GM10847 (cell line): ENCODE data around the gene SFRP5.

Experiments
- POLR2A ChIP-seq: IDR thresholded peaks from 2 replicates; pipeline ENCODE4 v1.6.1; 2011; ENCODE audit not compliant: insufficient read length; ENCODE audit errors: extremely low read depth

SFRP5 gene

DNA sequence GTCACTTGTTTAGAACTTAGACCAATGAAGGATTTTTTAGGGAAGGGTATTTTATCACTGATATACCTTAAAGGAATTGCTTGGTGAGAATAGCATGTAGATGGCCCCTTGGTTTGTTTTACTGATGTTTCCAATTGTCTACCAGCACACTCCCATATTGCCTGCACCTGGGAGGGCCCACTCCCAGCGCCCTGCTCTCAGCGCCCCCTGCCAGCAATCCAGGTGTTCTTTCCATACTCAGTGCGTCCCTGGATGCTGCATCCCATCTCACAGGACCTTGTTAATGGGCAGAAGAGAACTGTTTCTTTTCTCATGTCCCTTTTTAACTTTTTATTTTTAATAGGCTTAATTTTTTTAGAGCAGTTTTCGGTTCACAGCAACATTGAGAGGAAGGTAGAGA, 24.1 kb upstream of the SFRP5 start:
- TF ChIP-seq POLR2A = no peak

DNA sequence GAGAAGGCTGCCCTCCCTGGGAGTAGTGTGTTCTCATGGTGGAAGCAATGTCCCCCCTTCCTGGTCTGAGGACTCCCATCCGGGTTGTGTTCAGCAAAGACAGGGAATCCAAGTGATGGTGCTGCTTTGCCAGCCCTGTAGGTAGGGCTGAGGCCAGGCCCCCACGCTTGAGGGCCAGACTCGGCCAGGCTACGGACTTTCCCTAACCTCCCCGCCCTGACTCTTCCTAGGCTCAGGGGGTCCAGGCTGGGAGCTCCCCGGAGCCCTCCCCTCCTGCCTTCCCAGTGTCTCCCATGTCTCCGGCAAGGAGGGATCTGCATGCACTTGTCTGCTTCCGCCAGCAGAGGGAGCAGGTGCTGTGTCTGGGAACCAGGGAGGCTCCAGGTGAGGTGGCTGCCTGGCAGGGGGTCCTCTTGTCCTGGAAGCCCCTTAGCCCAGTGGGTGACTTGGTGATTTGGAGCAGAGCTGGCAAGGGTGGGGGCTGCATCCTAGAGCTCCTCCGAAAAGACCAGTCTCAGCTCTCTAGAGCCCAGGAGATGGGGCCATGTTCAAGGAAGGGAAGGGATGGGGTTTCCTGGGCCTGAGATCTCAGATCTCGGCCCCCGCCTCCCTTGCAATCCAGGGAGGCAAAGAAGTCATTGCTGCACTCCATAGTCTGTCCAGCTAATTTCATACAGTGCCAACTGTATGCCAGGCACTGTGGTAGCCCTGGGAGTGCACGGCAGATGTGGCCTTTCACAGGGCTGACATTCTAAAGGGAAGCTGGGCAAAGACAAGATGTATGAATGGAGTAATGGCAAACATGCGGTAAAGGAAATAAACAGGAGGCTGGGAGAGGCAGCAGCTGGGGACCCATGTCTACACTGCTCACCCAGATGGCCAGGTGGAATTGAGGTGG, 20.3 kb upstream of the SFRP5 start:
- no peak for TF ChIP-seq POLR2A

DNA sequence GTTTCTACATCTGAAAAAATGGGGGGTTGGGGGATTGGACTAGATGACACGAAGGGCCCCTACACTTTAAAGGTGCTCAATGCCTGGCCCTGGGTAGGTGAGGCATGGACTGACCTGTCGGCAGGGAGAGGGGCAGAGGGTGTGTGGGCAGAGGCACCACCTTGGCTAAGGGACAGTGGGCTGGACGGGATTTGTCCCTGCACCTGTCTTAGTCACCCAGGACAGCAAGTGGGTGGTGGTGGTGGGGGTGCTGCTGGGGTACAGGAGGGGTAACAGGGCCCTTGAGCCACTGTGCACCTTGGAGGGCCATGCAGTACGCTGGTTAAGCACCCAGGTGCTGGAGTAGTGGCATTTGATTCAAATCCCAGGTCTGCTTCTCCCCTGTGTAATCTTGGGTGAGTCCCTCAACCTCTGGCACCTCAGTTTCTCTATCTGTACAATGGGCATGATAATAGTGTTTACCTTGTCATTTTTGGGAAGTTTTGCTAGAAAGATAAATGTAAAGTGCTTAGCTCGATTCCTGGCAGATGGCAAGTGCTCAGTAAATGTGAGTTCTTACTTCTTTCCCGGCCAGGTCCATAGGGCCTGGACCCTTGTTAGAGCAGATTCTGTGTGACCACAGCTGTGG, 18.1 kb upstream of the SFRP5 start:
- TF ChIP-seq POLR2A = no peak

DNA sequence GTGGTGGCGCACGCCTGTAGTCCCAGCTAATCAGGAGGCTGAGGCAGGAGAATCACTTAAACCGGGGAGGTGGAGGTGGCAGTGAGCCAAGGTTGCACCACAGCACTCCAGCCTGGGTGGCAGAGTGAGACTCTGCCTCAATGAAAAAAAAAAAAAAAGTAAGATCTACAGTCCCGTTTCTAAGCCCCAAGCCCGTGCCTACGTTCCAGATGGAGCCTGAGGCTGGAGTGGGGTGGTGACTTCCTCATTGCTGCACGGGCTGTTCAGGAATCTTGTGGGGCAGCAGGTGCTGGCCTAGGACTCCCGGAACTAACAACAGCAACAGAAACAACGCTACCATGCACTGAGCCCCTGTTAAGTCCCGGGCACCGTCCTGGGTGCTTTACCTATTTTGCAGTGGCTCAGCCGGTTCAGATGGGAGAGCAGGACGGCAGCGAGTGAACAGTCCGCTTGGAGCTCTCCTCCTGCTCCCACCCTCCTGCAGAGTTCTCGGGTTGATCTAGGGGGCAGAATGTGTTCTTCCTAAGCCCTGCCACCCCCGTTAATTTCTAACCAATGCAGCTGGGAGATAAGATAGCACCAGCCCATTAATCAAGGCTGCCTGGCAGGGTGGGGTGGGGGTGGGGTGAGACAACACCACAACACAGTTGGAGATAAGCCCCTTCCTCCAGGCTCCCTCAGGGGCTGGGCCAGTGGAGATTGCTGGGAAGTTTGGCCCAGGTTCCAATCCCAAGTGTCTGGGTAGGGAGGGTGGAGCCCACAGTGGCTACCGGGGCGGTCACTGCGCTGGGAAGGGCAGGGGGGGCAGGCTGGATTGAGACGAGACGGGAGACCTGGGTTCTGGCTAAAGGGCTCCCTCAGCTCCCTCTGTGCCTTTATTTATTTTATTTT, 17.0 kb upstream of the SFRP5 start:
- TF ChIP-seq POLR2A = no peak

DNA sequence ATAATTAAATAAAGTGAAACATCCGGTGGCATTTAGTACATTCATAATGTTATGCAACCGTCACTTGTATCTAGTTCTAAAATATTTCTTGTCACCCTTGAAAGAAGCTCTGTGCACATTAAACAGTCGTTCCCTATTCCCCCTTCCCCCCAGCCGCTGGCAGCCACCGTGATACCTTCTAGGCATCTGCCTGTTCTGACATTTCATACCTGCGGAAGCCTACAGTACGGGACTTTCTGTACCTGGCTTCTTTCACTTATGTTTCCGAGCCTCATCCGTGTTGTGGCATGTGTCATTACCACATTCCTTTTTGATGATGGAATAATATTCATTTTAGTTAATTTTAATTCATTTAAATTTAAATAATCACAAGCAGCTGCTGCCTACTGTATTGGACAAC, 13.9 kb upstream of the SFRP5 start:
- no peak for TF ChIP-seq POLR2A

DNA sequence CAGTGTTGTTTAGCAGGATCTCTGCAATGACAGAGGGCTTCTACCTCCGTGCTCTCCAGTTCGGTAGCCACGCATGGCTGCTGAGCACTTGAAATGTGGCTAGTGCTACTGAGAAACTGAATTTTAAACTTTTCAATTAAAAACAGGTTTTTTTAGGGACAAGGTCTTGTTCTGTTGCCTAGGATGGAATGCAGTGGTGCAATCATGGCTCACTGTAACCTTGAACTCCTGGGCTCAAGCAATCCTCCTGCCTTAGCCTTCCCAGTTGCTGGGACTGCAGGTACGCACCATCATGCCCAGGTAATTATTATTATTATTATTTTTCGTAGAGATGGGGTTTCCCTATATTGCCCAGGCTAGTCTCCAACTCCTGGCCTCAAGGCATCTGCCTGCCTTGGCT, 13.4 kb upstream of the SFRP5 start:
- no peak for TF ChIP-seq POLR2A

DNA sequence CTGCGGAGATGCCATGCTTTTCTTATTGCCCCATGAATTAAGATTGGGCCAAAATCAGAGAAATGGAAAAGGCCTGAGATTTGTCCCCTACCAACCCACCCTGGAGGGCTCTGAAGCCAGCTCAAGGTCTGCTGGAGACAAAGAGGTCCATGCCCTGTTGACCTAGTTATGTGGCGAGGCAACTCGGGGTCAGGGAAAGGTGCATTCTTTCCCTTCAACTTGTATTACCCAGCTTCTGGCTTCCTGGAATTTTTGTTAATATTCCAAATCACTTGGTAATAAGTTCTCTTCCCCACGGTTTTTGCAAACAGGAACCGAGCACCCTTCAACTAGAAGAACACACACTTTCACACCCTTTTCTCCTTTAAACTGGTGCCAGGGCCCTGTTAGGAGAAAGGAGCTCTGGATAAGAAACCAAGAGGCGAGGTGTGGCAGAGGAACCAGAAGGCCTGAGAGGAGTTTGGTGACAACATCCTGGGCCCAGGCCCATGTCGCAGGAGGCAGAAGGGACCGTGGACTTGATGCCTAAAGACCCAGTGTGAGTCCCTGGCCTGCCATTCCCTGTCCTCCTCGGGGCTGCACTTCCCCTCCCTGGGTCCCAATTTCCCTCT, 12.5 kb upstream of the SFRP5 start:
- TF ChIP-seq POLR2A = no peak

DNA sequence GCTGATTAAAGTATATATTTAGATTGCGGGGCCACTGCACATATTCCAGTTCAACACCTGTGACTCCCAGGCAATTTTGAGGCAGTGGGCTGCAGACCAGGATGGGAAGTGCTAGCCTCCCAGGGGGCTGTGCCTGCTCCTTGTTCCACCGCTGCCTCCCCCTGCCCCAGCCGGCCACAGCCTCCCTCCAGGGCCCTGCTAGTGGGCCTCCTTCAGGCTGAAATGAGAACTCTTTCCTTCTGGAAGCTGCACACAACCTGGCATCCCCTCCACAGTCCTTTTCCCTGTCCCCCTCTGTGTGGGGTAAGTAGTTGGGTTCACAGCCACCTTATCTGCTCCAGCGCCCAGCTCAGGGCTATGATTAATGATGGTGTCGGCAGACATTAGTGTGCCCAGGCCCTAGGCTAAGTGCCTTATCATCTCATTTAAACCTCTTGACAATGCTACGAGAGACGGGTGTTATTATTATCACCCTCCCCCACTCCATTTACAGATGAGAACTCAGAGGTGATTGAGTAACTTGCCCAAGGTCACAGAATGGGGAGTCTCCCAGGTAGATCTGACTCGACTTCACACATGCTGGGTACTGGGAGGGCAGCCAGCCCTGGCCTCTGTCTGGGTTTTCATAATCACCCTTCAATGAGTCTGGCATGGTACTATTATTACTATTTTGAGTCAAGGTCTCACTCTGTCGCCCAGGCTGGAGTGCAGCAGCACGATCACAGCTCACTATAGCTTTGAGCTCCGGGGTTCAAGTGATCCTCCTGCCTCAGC, 10.8 kb upstream of the SFRP5 start:
- TF ChIP-seq POLR2A = no peak

DNA sequence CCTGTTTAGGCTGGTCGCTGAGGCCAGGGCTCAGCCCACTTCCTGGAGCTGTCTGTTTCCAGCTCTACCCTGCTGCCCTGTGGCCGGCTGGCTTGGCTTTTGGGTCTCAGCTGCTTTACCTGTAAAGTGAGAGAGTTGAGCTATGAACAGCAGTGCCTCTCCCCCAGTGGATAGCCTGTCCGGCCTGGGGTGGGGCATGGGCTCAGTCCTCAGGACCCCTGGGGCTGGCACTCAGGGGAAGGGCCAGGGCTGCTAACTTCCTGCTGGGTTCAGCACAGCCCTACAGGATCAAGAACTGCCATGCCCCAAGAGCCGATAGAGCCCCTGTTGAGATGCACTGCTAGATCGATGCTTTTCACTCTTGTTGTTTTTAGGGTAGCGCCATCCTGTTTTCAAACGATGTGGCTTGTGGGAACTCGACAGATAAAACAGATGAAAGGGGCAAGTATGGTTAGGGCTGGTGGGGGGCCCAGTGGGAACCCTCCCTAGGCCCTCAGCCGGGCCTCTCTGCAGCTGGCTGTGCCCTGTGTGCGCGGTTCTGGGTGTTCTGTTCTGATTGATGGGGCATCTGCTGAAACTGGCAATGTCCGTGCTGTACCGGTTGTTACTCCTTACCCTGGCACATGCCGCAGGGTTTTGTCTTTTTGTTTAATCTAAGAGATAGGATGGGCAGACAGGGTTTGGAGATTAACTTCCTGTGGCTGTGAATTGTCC, 10.0 kb upstream of the SFRP5 start:
- no peak for TF ChIP-seq POLR2A

DNA sequence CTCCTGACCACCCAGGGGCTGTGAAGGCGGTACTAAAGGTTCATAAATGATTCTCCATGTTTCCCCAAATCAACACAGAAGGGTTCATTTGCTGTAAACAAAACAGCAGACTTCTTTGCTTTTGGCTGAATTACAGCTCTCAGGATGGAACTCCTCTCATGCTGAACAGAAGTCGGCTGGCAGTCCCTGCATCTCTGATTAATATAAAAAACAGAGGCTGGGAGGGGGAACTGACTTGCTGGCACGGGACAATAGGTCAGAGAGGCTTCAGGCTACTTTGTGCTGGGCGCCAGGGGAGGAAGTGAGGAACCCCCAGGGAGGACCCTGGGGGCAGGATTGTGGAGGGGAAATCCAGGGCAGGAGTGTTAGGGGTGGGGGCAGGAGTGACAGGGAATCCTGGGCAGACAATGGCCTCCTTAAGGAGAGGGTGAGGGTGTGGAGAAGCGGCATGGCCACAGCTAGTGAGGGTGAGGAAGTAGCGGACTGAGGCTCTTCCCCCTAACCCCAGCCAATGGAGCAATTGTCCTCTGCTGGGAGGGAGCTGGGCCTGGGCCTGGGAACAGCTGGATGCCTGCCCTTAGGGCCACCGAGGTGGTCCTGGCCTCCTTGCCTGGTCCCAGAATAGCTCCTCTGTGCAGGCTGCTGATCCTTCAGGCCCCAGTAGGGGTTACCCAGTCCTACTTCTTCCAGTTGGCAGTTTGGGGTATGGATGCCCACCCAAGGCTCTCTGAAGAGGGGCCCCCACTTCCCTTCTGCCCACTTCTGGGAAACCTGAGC, 9.2 kb upstream of the SFRP5 start:
- TF ChIP-seq POLR2A = no peak

DNA sequence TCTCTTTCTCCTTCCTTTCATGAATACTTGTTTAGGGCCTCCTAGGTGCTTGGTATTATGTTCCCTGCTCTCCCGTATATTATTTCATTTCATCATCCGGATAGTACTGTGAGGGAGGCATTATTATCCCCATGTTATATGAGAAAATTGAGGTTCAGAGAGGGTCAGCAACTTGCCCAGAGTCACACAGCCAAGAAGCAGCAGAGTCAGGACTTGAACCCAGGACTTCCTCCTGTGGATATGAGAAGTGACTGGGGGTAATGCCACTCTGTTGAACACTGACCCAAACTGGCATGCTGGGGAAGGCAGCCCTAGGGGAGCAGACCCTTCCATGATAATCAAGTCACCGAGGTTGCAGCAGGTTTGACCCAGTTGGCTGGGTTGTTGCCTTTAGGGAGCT, 8.2 kb upstream of the SFRP5 start:
- no peak for TF ChIP-seq POLR2A

DNA sequence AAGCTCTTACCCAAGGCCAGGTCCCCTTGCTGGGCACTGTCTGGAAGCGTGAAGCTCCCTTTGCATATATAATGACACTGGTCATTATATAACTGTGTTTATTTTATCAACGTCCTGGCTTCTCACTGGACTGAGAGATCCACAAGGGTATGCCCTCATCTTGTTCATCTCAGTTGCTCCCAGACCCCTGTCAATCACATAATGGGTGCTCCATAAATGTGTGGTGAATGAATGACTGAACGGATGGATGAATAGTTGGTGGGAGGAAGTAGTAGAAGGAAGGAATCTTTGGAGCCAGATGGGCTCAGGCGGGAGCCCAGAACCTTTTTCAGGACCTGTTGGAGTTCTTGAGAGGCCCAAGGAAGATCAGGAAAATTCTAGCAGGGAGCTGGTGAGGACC, 7.7 kb upstream of the SFRP5 start:
- no peak for TF ChIP-seq POLR2A
